ENCODE data around the gene BBS5.

- TF ChIP-seq EZH2 (IDR thresholded peaks at IDR 0.05; ENCODE audit: borderline replicate concordance, low read length) (no peak), CTCF (IDR thresholded peaks at IDR 0.05; ENCODE audit: low read length) (no peak)
These were observed 33.8 kb downstream of the BBS5 start for GRCh38 chr2:169513094-169513493.

Measured in OCI-LY1 (cell line).